ENCODE measurements around the gene CREB3L1. TPM values are rescaled to one million over a fixed set of nuclear protein-coding genes. Genes with fewer than 3 reads are reported as not detected.

CREB3L1 gene
- total RNA-seq, 4 donors from 2014 or later = 1.3 to 8.7 (median 3.7) TPM

GRCh38 chr11:46277313-46277621, 195 bp upstream of the CREB3L1 start:
- Histone ChIP-seq H3K36me3 (no peaks in the 10 kb centered on the region), H3K4me3 (peak overlapping the region; percentile 52 to 70 (median 56)), H3K9me3 (no peaks in the 10 kb centered on the region), H3K4me1 (peaks cover 53 to 84% (median 64%) of the 10 kb centered on the region in 4 donors), H3K27me3 (peaks cover 0 to 54% (median 16%) of the 10 kb centered on the region in 4 donors), H3K27ac (replicated peaks in 1 of 4) (peak overlapping the region; percentile 62 to 76 (median 68))
- intact Hi-C loops (cut with DNase I) = no loop called here
- TF ChIP-seq, protein P1, sequence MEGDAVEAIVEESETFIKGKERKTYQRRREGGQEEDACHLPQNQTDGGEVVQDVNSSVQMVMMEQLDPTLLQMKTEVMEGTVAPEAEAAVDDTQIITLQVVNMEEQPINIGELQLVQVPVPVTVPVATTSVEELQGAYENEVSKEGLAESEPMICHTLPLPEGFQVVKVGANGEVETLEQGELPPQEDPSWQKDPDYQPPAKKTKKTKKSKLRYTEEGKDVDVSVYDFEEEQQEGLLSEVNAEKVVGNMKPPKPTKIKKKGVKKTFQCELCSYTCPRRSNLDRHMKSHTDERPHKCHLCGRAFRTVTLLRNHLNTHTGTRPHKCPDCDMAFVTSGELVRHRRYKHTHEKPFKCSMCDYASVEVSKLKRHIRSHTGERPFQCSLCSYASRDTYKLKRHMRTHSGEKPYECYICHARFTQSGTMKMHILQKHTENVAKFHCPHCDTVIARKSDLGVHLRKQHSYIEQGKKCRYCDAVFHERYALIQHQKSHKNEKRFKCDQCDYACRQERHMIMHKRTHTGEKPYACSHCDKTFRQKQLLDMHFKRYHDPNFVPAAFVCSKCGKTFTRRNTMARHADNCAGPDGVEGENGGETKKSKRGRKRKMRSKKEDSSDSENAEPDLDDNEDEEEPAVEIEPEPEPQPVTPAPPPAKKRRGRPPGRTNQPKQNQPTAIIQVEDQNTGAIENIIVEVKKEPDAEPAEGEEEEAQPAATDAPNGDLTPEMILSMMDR (IDR thresholded peaks at IDR 0.05) = no peak
- no peak for TF ChIP-seq EP300 (IDR thresholded peaks at IDR 0.05)
- TF ChIP-seq POLR2AphosphoS5 (IDR thresholded peaks at IDR 0.05) = no peak
- TF ChIP-seq POLR2A (IDR thresholded peaks at IDR 0.05; ENCODE audit: low read depth) = no peak
- no peak for DNase-seq (ENCODE audit: extremely low spot score)
- WGBS = 9% methylated on average over 8 of the region's 8 CpGs

DNA sequence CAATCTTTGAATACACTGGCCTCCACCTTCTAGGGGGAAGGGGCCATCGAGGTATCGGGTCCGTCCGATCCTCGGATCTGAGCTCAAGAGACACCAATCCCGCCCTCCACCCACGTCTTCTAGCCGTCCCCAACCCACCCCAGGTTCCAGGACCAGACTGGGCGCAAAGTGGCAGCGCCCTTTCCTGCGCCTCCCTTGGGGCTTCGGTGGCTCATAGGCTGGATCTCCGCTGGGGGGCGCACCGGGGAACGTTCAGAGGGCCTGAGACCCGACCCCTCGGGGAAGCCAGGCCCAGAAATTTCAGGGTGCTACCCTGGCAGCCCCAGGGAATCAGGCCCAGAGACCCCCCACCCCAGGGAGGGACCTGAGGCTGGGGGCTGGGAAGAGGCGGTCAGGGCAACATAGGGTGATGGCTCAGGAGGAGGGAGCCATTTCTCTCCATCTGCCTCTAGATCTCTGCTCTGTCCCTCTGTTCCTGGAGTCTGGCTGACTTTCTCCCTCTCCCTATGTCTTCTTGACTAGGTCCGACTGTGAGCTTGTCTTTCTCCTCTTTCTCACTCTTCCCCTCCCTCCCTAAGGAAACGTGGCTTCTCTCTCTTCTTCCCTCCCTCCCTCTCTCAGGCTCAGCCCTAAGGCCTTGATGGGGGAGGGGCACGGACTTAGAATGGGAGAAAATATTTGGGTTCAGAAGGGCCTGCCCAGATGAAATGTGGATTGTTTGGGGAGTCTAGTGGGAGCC, 1.1 kb downstream of the CREB3L1 start:
- H3K27ac ChIP-seq (replicated peaks in 1 of 4) = peak overlapping the region; percentile 62 to 76 (median 68)

GRCh38 chr11:46279126-46280099, 2.0 kb downstream of the CREB3L1 start:
- H3K27me3 ChIP-seq = peaks cover 0 to 54% (median 16%) of the 10 kb centered on the region in 4 donors
- intact Hi-C loops (cut with DNase I) = no loop called here
- H3K4me1 ChIP-seq = peaks cover 37 to 62% (median 46%) of the 10 kb centered on the region in 4 donors
- 45% methylated on average over 15 of the region's 15 CpGs for WGBS
- TF ChIP-seq POLR2A (IDR thresholded peaks at IDR 0.05; ENCODE audit: low read depth) = no peak
- peak in 1 of 2 donors; percentile 40 for TF ChIP-seq POLR2AphosphoS5 (IDR thresholded peaks at IDR 0.05)
- TF ChIP-seq, protein P1 (IDR thresholded peaks at IDR 0.05) = no peak
- TF ChIP-seq EP300 (IDR thresholded peaks at IDR 0.05) = no peak
- no peaks in the 10 kb centered on the region for H3K9me3 ChIP-seq
- peak overlapping the region; percentile 52 to 70 (median 56) for H3K4me3 ChIP-seq
- peak overlapping the region in 3 of 4 donors; percentile 62 to 73 (median 63) for H3K27ac ChIP-seq (replicated peaks in 1 of 4)
- DNase-seq (ENCODE audit: extremely low spot score) = no peak
- no peaks in the 10 kb centered on the region for H3K36me3 ChIP-seq

More for the DNA sequence above, 1.1 kb downstream of the CREB3L1 start:
- 15% methylated on average over 15 of the region's 22 CpGs for WGBS
- H3K27me3 ChIP-seq = peaks cover 0 to 54% (median 16%) of the 10 kb centered on the region in 4 donors
- H3K9me3 ChIP-seq = no peaks in the 10 kb centered on the region
- TF ChIP-seq, protein P1 (IDR thresholded peaks at IDR 0.05) = peak; percentile 29 to 47 (median 33)
- no peak for TF ChIP-seq POLR2A (IDR thresholded peaks at IDR 0.05; ENCODE audit: low read depth)
- H3K4me1 ChIP-seq = peaks cover 43 to 71% (median 55%) of the 10 kb centered on the region in 4 donors
- DNase-seq (ENCODE audit: extremely low spot score) = no peak
- H3K36me3 ChIP-seq = no peaks in the 10 kb centered on the region
- peak overlapping the region; percentile 52 to 70 (median 56) for H3K4me3 ChIP-seq
- intact Hi-C loops (cut with DNase I) = no loop called here

- 75% methylated on average over 5 of the region's 5 CpGs for WGBS
- no peak overlapping the region for H3K4me3 ChIP-seq
- intact Hi-C loops (cut with DNase I) = no loop called here
- H3K36me3 ChIP-seq = no peaks in the 10 kb centered on the region
- peak overlapping the region in 2 of 4 donors; percentile 11 to 28 for H3K27ac ChIP-seq (replicated peaks in 1 of 4)
- no peak for DNase-seq (ENCODE audit: extremely low spot score)
- TF ChIP-seq EP300 (IDR thresholded peaks at IDR 0.05) (no peak), POLR2A (IDR thresholded peaks at IDR 0.05; ENCODE audit: low read depth) (no peak), POLR2AphosphoS5 (IDR thresholded peaks at IDR 0.05) (no peak)
- TF ChIP-seq, protein P1 (IDR thresholded peaks at IDR 0.05) = no peak
- no peaks in the 10 kb centered on the region for H3K9me3 ChIP-seq
- peaks cover 40 to 57% (median 46%) of the 10 kb centered on the region in 4 donors for H3K4me1 ChIP-seq
- peaks cover 0 to 46% (median 16%) of the 10 kb centered on the region in 4 donors for H3K27me3 ChIP-seq
These were observed 3.2 kb downstream of the CREB3L1 start for GRCh38 chr11:46280706-46281105.

Data from esophagus muscularis mucosa (tissue), 4 donors.